ENCODE measurements around the gene TET3.

TET3 gene

DNA sequence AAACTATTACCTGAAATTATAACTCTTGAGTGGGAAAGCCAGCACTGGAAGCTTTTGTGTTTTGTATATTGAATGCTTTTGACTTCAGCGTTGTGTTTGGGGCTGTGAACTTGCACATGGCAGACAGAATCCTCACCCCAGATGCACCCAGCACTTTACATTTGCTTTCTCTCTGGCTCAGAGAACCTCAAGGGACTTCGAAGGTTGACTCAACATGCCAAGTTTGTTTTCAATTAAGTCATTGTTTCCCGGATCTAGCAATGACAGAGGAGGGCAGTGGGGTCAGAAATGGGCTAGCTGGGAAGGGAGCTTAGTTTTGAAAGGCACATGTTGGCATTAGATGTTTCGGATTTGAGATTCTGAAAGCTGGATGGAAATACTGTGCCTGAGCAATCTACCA lies 22.4 kb downstream of the TET3 start:
- DNase-seq, result no peak

DNA sequence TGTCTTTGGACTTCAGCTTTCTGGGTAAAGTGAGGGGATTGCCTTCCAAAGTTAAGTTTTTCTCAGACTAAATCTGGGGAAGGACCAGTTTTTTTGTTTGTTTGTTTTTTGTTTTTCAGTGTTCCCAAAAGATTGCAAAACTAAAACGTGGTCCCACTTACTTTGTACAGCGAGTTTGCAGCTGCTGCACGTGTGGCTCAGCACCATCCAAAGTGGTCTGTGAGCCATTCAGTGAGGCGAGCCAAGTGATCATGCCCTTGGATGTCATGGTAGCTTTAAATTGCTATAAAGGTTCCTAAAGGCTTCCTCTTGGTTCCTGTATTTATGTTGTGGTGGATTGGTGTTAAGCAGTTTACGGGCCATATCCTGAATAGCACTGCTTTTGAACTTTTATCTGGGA lies 23.0 kb downstream of the TET3 start:
- no peak for DNase-seq

DNA sequence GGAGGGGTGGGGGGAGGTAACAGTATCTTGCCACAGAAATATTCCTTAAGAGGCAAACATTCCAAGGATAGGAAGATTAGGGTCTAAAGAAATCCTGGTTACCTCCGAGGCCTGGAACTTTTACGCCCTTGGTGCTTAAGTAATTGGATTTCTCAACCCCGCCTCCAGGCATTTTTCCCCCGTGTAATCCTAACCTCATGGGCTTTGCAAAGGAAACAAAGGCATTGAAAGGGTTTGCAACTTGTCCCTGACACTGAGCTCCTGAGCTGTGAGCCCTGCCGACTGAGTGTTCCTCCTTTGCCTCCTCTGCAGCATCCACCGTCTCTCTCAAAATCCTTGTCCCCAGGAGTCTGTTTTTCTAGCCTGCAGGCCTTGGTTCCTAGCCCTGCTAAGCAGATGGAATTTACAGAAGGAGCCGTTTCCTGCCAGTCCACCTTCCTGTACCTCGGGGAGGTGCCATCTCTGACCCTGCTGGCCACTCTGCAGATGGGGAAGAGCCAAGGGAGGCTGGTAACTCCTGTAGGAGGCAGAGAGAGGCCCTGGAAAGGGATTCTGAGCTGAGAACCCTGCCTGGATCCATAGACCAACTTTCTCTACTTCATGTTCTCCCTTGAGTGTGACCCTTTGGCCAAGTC lies 24.2 kb downstream of the TET3 start:
- DNase-seq, result peak in 1 of 14 donors; percentile 95

DNA sequence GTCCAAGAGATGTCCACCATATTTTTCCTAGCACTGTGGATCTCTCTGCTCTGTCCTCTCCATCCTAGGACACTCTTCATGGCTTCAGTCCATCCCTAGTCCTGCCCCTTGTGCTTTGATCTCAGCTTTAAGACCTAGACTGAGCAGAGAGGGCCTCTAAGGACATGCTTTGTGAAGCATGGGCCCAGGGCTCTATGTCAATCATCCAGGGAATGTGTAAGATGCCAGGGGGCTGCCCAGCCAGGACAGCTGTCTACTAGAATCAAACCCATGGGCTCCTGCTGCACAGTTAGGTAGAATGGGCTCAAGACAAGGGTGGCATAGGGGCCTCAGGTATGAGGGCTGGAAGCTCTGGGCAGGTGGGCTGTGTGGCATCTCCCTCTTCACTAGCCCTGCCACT lies 24.9 kb downstream of the TET3 start:
- no peak for DNase-seq

DNA sequence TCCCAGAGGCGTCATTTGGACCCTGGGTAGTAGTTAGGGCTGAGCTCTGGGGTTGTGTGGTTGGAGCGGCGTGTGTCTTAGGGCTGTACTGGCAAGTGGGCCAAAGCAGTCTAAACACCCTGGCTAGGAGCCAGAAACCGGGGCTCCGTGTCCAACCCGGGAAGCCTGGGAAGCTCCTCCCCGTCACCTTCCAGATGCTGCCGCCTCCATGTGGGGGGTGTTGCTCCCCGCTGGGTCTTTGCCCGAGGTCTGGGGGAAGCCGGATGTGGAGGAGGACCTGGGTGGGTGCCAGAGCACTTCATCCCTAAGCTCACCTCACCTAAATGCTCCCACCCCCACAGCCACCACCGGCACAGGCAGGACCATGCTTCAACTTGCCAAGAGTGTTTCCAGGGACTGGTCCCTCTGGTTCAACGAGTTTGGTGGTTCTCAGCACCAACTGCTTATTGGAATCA lies 25.4 kb downstream of the TET3 start:
- DNase-seq, result peak in 1 of 14 donors; percentile 26

DNA sequence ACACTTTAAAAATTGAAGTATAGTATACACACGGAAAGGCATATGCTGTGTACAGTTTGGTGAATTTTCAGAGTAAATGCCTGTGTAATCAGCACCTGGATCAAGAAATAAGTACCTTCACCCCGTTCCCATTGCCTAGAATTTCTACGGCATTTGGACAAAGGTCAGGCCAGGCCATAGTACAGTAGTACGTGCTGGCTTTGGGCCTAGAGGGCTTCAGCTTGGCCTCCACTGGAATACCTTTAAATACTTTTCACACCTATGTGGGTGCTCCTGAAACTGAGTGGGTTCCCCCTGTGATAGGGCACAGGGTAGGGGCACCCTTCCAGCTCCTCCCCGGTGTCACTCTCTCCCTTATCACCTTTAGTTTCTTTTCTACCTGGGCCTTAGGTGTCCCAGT lies 26.5 kb downstream of the TET3 start:
- DNase-seq, result no peak

DNA sequence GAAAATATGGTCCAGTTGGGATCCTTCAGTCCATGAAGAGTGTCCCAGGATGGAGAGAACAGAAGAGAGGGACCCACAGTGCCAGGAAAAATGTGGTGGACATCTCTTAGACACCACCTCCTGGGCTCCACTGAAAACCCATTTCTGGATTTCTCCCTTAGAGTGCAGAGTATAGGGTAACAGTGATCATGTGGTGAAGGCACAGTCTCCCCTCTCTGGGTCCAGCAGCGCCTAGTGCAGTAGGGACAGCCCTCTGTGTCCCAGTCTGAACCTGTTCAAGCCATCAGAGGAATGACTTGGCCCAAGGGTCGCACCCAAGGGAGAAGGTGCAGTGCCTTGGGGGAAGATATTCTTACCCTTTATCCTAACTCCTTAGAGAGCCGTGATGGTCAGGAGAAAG lies 30.1 kb downstream of the TET3 start:
- no peak for DNase-seq

DNA sequence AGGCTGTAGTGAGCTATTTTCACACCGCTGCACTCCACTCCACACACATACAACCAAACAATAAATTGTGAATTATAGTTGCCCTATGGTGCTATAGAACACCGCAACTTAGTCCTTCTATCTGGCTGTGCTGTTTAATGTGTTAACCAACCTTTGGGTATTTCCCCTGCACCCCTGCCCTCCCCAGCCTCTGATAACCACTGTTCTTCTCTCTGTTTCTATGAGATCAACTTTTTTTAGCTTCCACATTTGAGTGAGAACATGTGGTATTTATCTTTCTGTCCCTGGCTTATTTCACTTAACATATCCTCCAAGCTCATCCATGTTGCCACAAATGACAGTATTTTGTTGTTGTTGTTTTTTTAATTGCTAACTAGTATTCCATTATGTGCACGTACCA lies 32.5 kb downstream of the TET3 start:
- DNase-seq, result no peak

DNA sequence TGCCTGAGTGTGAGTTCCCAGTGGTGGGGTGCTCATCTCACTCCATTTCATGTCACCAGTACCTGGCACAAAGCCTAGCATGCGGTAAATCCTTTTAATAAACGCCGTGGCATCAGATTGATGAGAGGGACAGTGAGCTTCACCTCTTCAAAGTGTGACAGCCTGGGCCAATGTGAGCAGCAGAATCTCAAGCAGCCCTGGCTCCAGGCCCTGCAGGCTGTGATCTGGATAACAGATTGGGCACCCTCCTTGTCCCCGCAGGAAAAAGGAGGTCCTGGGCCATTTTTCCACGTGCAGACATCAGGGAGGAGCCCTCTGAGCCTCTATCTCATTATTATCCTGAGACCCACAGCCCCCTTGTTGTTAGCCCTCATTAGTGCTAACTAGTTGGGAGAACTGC lies 34.8 kb downstream of the TET3 start:
- DNase-seq, result peak in 1 of 14 donors; percentile 67

DNA sequence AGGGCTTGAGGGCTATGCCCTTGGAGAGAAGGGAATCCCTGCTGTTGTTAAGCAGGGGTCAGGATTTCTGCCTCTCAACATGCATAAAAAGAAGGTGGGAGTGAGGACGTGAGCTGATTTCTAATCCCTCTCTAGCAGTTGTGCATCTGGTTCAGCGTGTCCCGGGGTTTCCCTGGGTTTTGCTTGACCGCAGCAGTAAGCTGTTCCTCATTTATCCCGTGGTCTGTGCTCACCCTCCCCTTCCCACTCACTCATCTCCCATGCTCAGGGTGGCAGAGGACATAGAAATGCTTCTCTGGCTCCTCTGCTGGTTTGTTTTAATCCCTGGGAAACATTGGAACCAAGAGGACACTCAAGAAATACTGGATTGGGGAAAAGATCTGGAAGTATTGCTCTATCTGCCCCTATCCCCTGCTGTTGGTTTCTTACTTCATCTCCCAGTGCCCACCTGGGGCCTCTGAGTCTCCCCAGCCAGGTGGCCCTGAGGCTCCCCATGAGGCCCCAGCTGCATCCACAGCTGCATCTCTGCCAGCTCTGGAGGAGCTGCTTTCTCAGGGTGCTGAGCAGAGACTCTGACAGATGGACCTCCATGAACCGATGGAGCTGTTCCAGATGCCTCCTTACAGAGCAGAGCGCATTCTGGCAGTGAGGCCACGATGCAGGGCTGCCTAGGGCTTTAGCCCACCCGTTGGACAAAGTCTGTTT lies 36.1 kb downstream of the TET3 start:
- peak in 7 of 14 donors; percentile 18 to 58 (median 42) for DNase-seq

DNA sequence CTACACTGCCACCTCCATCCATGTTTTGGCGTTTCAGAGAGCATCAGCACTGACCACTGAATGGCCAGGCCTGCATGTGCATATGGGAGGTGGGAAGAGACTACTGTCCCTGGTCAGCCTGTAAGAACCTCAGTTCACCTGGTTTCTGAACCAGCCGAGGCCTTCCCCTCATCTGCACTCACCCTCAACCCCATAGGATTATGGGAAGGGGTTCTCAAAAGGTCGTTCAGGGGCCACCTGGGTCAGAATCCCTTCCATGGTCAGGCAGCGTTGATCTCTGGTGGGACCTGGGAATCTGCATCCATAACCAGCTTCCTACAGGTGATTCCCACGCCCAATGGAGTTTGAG lies 36.7 kb downstream of the TET3 start:
- DNase-seq, result no peak

DNA sequence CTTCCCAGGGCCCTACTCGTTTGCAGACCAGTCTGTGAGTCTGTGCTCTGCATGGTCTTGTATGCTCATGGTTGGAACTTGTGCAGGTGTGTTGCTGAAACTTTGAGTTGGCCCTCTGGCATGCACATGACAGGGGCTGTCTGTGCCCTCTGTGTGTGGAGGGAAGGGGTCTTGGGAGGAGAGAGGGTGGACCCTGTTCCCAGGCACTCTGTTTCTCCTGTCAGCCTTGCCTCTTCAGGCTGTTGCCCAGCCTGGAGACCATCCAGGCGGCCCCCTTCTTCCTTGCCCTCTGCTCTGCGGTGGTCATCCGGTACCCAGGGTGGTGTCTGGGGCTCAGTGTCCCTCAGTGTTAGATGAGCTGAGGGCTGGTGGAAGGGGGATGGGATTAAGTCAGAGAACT lies 39.5 kb downstream of the TET3 start:
- DNase-seq, result no peak

DNA sequence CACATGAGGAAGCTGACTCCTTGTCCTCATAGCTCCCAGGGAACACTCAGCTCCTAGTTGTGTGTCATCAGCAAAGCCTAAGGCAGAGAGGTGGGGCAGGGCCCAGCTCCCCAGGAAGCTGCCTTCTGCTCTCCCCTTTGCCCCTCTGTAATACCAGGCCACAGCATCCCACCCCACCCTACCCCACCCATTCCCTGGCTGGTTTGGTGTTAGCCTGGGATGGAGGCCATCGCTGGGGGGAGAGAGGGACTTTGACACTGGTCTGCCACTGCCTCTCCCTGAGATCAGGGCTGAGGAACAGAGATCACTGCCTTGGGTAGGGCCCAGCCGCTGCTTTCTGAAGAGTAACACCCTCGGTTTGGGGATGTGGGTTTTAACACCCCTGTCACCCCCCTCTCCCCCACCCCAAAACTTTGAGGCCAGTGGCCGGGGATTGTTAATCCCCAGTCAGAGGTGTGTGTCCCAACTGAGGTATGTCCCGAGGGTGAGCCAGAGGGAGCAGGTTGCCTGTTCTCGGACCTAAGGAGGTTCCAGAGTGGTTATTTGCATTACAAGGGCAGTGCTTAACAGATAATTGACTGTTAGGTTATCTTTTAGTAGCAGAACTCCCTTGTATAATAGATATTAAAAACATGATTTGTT lies 41.4 kb downstream of the TET3 start:
- DNase-seq, result no peak

DNA sequence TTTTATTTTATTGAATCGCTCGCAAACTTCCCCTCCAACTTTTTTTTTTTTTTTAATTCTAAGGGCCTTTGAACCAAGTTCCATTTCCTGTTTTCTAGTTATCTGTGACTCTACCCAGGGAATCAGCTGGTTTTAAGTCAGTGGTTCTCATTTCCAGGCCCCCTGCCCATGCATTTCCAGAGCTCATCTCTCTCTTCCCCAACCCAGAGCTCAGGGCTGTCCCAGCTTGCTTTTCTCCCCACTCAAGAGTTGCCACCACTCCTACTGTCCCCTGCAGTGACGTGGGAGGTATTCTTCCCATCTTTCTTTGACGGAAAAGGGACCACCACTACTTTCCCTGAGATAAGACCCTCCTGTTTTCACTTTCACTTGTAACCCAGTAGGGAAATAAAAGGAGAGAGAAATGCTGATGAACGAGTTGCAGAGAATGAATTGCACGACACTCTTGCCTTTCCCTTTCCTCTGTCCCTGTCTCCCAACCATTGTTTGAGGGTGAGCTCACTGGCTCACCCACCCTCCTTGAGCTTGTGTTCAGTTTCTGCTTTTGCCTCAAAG lies 42.1 kb downstream of the TET3 start:
- no peak for DNase-seq

DNA sequence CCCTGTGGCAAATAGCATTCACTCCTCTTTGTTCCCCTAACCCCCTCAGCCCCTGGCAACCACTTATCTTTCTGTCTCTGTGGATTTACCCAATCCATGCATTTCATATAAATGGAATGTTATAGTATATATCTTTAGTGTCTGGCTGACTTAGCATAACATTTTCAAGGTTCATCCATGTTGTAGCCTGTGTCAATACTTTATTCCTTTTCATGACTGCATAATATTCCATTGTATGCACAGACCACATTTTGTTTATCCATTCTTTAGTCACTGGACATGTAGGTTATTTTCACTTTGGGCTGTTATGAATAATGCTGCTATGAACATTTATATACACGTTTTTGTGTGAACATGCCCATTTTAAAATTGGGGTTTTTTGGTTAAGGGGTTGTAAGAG lies 42.8 kb downstream of the TET3 start:
- DNase-seq, result no peak

DNA sequence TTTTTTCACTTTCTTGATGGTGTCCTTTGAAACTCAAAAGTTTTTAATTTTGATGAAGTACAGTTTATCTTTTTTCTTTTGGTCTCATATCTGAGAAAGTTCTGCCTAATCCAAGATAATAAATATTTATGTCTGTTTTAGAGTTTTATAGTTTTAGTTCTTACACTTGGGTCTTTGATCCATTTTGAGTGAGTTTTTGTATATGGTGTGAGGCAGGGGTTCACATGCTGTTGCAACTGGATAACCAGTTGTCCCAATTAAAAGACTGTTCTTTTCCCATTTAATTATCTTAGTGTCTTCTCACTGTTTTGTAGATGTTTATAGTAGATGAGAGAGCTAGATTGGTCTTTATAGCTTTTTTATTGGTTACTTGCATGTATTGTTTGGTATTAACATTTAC lies 43.6 kb downstream of the TET3 start:
- no peak for DNase-seq

DNA sequence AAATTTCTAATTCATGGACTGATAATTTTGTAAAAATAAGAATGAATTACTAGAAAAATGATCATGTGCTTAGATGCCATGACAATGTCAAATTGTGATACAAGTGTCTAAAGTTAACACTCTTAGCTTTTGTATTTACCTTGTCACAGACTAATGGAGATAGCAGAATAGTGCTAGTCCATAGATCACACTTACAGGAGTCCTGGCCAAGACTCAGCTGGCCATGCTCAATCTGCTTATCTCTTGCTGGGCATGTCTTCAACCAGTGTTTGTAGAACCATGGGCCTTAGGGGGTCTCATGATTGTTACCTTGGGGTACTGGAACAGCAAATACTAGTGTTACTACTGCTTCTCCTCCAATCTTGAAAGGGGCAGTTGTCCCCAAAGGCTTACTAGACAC lies 44.0 kb downstream of the TET3 start:
- DNase-seq, result no peak

DNA sequence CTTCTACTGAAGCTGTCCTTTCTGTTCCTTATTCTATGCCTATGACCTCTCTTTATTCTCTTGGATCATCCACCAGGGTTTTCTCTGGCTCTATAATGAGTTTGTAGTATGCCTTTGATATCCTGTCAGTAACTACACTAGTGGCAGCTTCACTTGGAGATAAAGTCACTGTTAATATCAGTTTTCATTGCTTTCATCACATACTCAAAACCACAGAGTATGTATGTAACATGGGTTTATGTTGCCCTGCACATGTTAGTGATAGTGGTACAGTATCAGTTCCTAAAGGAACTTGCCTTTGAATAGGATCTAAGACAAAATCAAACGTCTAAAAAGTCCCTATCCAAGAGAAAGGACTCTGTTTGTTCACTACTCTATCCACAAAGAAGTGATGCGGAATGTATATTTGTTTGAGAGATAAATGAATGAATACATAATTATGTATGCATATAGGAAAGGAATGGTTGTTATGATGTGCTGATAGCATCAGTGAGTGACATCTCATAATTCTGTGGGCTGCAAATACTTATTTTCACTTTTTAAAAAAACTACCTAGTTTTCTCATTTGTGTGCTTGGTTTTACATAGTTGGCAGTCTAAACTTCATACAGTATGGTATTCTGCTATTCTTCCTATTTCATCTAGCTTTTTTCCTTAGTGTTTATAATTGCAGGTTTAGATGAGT lies 45.1 kb downstream of the TET3 start:
- DNase-seq, result no peak

DNA sequence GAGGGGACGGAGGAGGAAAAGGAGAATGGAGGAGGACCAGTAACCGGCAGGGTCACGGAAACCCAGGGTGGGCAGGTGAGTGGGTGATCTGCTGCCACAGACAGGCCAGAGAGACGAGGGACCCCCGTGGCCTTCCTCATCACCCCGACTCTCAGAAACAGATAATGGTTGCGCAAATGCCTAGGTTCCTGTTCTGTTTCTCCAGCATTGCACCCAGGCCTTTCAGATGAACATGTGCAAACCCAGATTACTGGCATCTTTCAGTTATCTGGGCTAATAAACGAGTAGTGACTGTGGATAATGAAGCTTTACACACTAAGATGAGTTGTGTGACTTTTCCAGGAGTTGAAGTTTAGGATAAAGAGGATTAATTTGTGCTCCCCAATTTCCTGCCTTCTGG lies 46.5 kb downstream of the TET3 start:
- no peak for DNase-seq

DNA sequence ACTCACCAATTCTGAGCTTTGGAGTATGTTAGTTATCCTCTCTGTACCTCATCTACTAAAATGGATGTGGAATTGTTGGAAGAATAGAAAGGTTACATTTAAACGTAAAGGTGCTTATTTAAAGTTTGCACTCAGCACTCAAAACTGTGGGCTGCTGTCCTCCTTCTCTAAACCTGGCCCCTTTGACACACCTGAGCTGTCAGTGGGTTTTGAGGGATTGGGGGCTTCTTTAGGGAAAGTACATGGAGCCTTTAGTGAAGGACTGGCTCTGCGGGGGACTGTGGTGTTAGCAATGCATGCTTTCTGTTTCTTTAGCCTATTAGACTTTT lies 47.2 kb downstream of the TET3 start:
- DNase-seq, result no peak

DNA sequence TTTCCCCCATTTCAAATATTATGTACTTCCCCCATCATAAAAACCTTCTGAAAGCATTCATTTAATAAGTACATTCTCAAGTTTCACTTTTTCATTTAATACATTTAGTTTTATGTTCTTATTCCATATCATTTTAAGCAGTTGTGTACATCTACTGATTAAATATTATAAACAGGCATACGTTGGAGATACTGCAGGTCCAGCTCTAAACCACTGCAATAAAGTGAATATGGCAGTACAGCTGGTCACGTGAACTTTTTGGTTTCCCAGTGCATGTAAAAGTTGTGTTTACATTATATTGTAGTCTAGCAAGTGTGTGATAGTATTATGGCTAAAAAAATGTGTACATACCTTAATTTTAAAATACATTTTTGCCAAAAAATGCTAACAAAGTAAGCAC lies 48.7 kb downstream of the TET3 start:
- no peak for DNase-seq
